H1 (cell line): Measurements from ENCODE around the gene NPPA. TPM values are rescaled to one million over a fixed set of nuclear protein-coding genes. Genes with fewer than 3 reads are reported as not detected.

Experiments
- CTCF ChIP-seq, 3 experiments: IDR thresholded peaks; 1 replicate in 2 of 3; 2 replicates in 1 of 3; pipeline versions ENCODE4 v1.5.1 to v1.6.1; 2011; ENCODE audit warnings: low read length in 3 of 3, mild to moderate bottlenecking in 3 of 3, inconsistent platforms in 2 of 3, low read depth in 1 of 3, moderate library complexity in 1 of 3; ENCODE audit not compliant: insufficient read depth in 1 of 3; ENCODE audit errors: control extremely low read depth in 1 of 3
- polyA plus RNA-seq, 7 experiments: library from polyadenylated mRNA; depleted of rRNA in 3 of 7; stranded (reverse) in 5 of 7; unstranded in 2 of 7; fragments of >200 nt in 5 of 7; fragments of 200-250 nt in 2 of 7; gene quantifications; 1 replicate in 5 of 7; 2 replicates in 1 of 7; 4 replicates in 1 of 7; pipeline versions ENCODE4 v1.2.1 to v1.2.3, GENCODE V29; 2011 to 2013; ENCODE audit warnings: missing spikeins in 2 of 7, mixed read lengths in 2 of 7
- total RNA-seq: library from RNA; stranded (reverse); fragmentation: NEBNext Ultra II Directional; extraction: Animal tissue kit (Norgen Biotek cat#: 25700); gene quantifications from 2 replicates; pipeline ENCODE4 v1.2.1, GENCODE V29; 2021

NPPA gene
- total and polyA plus RNA-seq, 2 of the 8 experiments (the other 6 are each of a cell fraction or from before 2014, with no cell fraction given), result not detected

- TF ChIP-seq CTCF (IDR thresholded peaks at IDR 0.05; ENCODE audit: control extremely low read depth in 1 of 3, insufficient read depth in 1 of 3, low read depth in 1 of 3, low read length in 3 of 3), result peak in 2 of 3 experiments; percentile 17 to 20; a peak in 2 of 4 replicates
- TF ChIP-seq, all 59 proteins: peak for 3
These were observed 34.3 kb upstream of the NPPA start (continued) for GRCh38 chr1:11881749-11882441.
